OCI-M2 (cell line): ENCODE measurements around the gene ANKRD36C.
"Not testable (repeated sequence)": the region's sequence is repeated elsewhere in the genome, so short reads cannot be mapped to it uniquely, and the experiment has no call there.

Source experiments
- DNase-seq: peaks from one replicate; lab custom pipeline; 2025; ENCODE audit not compliant: unreplicated experiment; lab: John Stamatoyannopoulos, UW

The ANKRD36C gene

DNA sequence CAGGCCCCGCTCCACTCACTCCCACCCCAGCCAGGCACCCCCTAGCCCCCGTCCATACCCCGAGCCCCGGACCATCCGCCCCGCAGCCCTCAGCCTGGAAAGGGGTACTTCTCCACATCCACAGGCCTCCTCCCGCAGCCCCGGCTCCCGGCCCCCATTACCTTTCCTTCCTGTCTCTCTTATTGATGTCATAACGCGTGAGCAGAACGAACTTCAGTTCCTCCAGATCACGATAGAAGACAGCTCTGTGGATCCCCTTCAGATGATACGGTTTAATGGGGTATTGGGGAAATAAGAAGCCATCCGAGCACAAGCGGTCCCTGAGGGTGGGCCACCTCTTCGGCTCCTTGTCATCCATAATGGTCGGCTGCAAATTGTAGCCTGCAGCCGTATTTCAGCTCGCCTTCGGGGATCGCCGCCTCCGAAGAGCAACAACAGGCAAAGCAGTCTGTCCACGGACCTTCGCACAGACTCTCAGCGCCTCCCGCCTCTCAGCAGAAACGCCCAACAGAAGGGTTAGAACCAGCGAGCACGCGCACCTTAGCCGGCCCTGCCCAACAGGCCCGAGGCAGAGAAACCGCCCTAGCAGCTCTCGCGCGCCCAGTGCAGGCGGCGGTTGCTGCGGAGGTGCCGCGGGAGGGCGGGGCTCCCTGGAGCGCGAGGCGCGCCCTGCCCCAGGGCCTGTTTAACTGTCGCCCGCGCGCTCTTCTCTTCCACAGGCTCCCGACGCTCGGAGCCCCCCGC is at the start of gene ANKRD36C:
Gene ANKRD36C, minus strand, starts transcription at position 474 of the 744 bp plus-strand sequence. Its CDS starts 116 bp downstream, at position 358.
- not testable (repeated sequence) for DNase-seq

DNA sequence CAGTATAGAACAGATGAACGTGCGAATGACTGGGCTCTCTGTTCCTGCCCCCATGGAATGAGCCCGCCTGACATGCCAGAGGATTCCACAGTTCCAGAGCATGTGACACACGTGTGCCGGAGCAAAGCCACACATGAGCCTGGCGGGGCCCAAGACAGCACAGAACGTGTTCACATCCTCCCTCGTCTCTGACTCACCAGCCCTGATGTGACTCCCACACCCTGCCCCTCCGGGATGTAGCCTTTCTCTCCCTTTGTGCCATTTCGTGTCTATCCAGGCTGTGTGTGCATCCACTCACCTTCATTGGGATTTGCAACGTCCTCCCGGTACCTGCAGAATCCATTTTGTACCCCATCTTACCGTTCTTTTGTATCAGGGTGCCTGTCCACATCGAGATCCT is 43.9 kb upstream of the ANKRD36C start:
- DNase-seq = not testable (repeated sequence)

DNA sequence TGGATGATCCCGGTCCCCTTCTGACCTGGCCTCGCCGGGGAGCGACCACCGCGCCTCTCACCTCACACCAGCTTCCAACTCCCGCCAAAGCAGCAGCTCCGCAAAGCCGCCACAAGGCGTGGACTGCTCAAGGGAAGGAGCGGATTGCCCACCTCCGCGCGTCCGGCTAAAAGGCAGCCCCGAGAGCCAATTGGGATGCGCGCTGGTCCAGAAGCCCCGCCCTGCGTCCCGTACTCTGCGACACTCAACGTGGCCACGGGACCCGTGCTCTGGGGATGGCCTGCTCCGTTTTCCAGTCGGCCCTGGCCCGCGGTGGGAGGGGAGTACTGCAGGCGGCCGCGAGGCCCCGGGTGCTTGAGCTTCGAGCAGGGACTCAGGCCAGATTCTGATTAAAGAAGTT is 43.2 kb upstream of the ANKRD36C start, which contains the start of gene GPAT2:
Gene GPAT2, minus strand, starts transcription at position 125 of the 400 bp plus-strand sequence. CDS start 2,557 bp downstream, outside the sequence.
- DNase-seq = not testable (repeated sequence)

DNA sequence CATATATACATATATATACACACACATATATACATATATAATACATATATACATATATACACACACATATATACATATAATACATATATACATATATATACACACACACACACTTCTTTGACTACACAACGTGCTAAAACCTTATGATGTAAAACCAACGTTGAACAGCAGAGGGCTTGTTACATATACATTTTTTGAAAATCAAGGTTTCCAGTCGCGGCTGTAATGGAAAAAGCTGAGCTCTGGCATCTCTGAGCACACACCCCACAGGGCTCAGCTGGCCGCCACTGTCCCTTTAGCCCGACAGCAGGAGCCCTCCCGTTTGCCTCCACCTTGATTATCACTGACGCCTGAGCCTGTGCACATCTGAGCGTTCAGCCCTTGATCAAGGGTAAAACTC is 42.4 kb upstream of the ANKRD36C start:
- not testable (repeated sequence) for DNase-seq

DNA sequence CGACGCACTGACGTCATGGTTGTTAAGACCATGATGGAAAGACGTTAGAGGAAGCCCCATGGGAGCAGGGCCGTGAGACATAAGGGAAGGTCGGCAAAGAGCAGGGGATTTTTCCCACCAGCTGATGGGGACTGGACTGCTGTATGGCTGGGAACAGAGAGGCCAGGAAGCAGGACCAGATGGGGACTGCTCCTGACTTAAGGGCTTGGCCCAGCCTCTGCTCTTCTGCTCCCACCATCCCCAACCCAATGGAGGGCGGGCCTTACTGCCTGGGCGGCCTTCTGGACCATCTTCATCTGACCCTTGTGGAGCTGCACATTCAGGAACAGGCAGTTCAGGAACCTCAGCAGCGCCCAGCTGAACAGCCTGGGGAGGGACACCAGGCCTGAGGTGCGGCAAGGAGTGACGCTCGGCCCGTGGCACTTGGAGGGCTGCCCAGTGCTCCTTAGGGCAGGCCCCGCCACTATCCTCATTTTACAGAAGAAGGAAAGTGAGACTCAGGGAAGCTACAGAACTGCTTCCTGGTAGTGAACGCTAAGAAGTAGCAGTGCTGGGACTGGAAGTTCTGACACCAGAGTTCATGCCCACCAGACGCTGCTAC is 36.2 kb upstream of the ANKRD36C start:
- DNase-seq = not testable (repeated sequence)

DNA sequence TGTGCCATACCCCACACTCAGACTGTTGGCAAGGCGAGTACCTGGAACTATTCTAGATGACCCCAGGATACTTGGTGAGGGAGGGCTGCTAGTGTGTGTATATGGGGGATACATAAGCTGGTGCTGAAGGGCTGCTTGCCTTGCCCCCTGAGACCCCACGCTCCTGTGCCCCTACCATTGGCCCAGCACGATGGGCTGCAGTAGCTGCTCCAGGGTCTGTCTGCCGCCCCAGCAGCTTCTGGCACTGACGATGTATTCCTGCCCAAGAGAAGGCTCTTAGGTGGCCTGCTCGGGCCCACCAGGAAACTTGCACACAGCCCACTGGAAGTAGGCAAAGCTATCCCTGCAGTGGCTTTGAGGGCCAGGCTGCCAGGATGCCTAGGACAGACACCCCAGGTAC is 34.1 kb upstream of the ANKRD36C start:
- DNase-seq = not testable (repeated sequence)

DNA sequence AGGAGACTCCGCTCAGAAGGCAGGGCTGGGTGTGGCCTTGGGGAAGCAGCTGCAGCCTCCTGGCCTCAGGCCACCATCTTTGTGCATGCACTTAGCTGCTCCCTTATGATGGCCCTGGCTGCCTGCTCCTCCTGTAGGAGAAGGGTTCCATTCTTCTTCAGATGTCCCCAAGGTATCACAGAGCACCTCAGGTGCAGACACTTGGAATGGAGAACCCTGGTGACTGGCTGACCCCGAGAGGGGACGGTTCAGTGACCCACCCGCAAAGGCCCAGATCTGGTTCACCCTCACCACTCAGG is 33.5 kb upstream of the ANKRD36C start:
- no peak for DNase-seq

DNA sequence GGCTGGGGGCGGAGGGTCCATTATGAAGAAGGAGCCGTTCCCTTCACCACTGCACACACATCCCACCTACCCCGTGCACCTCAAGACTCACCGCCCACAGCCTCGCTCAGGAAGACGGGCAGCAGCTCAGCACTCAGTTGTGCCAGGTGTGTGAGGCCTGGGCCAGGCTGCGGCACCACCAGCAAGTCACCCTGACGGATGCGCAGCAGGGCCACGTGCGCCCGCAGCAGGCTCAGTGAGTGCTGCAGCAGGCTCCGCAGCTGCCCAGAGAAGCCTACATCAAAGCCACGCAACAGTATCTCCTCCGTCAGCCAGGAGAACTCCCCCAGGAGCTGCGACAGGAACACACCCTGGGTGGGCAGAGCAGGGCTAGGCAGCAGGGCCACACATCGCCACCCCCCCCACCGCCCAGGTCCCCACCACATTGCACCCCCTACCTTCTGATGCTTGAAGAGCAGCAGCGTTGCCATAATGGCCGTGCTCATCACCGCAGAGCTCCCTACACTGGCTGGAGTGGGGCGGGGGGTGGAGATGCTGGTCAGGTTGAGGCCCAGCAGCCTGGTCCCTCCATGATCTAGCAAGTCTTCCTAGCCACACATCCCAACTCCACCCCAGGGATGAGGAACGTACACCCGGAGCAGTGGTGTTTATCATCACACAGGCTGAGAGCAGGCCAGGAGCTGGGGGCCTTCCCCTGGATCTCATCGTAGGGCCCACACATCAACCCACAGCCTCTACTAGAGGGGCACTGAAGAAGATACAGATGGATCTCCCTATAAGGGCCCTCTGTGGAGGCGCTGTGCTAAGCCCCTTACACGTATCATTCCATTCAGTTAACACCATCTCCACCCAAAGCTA is 32.9 kb upstream of the ANKRD36C start:
- no peak for DNase-seq

DNA sequence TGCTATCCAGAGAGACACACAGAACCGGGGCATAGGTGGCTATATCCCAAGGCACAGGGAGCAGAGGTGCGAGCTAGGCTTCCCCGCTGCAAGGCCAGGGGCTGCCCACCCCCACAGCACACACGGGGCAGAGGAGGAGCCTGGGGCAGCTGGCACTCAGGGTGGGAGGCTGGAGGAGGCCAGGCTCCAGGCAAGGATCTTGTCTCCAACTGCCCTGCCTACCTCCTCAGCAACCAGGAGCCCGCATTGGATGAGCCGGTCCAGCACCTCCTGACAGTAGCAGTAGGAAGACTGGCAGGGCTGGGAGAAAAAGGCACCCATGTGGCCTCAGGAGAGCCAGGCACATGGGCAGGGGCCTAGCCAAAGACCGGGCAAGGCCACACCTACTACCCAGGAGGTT is 32.1 kb upstream of the ANKRD36C start:
- DNase-seq = not testable (repeated sequence)

DNA sequence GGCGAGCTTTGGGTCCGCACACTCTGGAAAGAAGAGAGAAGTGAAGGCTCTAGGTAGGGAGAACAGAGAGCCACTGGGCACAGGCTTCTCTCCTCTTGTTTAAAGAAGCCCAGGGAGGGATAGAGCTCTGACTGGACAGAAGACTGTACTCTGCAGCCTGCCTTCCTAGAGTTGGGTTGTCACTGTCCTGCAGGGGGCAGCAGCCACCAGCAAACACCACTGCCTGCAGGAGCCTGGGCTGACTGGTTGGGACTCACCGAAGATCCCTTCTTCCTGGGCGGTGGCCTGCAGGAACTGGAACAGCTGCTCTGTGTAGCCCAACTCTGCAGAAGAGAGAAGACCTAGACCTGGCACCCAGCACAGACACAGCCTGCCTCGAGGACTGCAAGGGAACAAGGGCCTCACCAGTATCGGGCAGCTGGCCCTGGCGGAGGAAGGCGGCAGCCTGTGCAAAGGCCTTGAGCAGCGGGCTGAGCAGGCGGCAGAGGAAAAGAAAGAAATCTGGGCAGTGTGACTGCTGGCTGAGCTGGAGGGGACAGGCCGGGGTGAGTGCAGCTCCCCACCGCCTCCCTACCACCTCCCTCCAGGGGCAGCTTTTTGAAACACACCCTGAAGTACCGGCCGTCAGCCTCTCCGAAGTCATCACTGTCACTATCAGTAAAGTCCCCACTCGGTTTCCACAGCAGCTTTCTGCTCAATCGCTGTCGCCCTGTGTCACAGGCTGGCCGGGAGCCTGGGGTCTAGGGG is 31.2 kb upstream of the ANKRD36C start:
- DNase-seq = not testable (repeated sequence)

DNA sequence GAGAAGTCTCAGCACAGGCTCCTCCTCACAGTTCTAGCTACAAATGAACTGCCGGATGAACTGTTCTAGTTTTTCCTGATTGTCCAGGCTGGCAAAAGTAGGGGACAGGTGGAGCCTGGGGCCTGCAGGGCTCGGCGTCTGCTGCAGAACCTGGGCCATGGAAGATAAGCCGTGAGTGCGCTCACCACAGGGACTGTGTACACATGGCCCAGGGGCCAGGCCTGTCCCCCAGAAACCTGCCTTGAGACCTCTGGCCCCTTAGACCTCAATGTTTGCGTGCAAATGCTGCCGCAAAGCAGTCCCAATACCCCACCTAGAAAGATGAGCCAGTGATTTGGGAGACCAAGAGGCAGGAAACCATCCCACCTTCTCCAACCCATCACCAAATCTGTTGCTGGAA is 30.5 kb upstream of the ANKRD36C start:
- DNase-seq = not testable (repeated sequence)

DNA sequence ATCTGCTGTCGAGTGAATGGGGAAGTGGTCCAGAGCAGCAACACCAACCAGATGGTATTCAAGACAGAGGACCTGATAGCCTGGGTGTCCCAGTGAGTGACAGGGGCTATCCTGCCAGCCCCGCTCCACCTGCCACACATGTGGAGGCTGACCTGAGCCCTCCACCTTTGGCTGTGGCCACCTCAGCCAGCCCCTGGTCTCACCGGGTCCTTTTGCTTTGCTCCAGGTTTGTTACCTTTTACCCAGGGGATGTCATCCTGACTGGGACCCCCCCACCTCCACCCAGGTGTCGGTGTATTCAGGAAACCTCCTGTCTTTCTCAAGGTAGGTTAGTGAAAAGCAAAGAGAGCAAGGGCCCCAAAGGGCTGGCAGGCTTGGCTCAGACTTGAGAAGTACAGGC is 29.5 kb upstream of the ANKRD36C start:
- not testable (repeated sequence) for DNase-seq

DNA sequence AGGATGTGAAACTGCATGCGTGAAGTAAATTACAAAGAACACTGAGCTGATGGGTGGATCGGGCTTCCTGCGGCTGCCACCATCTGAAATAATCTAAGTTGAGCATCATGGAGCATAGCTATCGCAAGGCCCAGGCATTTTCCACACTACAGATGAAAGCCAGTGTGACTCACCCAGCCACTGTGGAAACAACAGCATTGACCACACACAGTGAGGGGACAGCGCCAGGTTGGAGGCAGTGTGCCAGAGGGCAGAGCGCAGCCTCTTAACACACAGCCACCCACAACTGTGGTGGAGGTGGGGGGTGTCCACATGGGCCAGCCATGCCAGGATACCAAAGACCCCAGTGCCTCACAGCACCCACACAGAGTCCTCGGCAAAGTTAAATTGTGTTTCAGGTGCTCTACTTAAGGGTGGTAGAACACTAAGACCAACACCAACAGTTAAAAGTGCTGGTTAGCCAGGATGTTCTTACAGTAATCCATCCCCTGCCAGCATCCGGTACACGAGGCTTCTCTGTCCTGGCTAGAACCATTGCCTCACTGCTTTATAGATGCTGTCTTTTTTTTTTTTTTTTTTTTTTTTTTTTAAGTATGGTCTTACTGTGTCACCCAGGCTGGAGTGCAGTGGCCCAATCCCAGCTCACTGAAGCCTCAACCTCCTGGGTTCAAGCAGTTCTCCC is 28.4 kb upstream of the ANKRD36C start:
- not testable (repeated sequence) for DNase-seq

DNA sequence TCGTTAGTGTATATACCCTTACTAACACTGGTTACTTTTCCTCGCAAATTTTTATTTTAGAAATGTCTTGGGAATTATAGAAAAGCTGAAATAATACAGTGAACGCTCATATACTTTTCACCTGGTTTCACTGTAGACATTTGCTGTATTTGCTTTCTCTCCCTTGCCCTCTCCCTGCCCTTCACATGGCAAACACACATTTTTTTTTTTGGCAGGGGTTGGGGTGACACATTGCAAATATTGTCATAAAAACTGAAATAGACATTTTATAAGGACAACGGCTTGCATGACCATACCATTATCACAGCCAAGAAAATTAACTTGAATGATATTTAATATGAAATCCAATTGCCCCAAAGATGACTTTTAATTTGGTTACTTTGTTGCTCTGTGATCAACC is 24.7 kb upstream of the ANKRD36C start:
- not testable (repeated sequence) for DNase-seq

DNA sequence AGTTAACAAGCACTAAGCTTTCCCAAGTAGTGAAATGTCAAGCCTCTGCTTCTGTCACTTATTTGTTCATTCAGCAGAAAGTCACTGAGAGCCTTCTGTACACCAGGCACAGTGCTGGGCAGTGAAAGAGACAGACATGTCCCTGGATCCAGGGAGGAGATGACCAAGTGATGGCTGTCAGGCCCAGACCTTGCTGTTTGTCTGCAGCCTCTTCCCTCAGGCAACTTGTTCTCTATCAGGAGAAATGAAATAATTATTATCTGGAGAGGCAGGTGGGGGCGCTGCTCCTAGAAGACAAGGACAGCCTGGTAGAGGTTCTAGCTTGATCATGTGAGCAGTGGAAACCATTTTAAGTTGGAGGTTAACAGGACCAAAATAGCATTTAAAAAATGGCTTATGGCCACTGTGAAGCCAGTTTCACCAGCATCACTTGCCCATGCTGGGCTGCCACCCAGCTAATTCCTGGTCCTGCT is 21.2 kb upstream of the ANKRD36C start:
- DNase-seq = not testable (repeated sequence)

DNA sequence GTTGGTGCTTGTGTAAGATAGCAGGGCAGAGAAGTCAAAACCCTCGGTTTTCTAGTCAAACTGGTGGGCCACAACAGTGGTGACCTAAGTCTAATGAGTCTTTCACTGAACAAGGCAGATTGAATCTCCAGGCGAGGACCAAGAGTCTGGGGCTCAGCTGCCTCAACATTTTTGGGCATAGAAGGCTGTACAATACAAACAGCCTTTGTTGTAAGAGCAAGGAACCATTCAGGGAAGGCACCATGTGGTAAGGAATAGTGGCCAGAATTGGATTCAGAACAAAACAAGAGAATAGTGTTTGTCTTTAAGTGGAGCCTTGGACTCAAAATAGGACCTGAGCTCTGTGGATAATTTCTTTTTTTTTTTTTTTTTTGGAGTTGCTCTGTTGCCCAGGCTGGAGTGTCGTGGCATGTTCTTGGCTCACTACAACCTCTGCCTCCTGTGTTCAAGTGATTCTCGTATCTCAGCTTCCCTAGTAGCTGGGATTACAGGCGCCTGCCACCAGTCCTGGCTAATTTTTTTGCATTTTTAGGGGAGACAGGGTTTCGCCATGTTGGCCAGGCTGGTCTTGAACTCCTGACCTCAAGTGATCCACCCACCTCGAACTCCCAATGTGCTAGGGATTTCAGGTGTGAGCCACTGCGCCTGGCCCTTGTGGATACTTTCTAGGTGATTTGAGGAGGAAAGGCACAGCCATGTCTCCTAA is 20.6 kb upstream of the ANKRD36C start:
- DNase-seq = not testable (repeated sequence)

DNA sequence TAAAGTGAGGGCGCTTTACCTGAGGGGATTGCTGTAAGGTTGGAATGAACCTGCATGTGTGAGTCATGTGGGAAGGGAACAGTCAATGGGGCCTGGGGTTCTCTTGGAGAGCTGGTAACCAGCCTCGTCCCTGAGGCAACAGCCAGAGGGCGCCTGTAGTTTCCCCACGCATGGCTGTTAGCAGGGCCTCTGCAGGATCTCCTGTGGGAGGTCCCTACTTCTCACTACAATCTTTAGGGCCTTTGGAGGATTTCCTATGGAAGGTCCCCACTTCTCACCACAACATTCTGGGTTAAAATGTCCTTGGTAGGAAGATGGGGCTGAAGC is 19.5 kb upstream of the ANKRD36C start:
- DNase-seq = not testable (repeated sequence)

DNA sequence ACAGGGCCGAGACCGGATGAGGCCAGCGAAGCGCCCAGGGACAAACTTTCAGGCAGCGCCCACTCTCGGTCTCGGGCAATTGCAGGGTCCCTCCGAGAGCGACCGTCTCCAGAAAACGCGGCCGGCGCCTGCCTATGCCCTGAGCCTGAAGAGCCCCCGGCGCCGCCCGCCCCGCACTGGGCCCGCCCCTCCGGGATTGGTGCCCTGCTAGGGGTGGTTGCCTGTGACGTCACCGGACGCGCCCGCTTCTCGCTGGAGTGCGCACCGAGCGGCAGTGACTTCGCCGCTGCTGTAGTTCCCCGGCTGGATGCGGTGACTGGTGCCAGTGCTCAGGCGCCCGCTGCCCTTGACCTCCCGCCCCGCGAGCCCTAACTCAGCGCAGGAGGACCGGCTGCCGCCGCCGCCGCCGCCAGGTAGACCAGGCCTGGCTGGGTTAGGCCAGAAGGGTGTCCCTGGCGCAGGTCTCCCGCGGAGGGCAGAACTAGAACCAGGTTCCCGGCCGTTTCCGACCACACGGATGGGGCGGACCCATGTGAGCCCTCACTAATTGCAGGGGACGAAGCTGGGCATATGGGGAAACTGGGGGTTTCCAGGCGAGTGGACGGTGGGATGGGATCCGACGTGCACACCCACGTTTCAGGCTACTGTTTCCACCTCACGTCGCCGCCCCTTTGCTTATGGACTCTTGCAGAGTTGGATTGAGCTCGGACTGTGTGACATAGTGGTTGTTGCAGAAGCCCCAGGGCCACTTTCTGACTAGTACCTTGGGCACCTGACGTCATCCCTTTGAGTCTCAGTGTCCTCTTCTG is 18.9 kb upstream of the ANKRD36C start:
- DNase-seq = not testable (repeated sequence)

DNA sequence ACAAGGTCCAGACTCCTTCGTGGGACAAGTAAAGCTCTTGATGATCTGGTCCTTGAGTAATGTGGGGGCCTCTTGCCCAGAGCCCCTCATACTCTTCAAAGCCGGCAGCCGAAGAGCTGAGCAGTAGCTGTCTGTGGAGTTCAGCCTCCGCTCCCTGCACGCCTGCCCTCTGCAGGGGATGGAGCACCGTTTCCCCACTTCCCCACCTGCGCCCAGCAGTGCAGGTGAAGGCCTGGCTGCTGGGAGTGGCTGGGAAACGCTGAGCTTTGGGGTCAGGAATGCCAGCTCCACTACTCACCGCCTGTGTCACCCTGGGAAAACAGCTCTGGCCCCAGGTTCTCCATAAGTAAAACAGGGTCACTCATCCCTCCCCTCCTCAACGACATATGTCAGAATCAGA is 18.2 kb upstream of the ANKRD36C start:
- not testable (repeated sequence) for DNase-seq
